ENCODE data around the gene DGKB. TPM values are rescaled to one million over a fixed set of nuclear protein-coding genes. Genes with fewer than 3 reads are reported as not detected.

The DGKB gene
- total and polyA plus RNA-seq, 8 donors, result 0.20 to 260 (median 3.2) TPM; not detected in 4

DNA sequence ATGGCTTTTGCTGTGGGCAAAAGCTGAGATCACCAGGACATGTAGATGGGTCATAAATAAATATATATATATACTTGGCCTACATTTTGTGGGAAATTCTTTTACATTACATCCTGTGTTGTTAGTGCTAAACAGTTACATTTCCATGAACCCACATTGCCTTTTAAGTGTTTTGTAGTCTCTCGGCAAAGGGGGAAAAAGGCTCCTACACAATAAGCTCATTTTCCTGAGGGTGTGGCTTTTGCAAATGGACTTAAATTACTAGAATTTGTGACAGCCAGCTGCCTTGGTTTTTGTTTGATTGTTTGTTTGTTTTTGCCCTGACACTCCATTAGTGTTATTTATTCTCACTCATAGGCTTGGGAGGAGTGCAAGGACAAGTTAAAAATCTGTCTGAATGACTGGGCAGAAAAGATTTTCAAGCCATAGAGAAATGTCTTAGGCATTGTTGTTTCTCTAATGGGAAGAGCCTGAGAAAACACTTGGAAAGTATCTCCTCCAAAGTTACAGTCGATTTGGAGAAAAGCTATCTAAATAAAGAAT lies 128.8 kb downstream of the DGKB start:
- Histone ChIP-seq H3K9me3 (peaks cover 4 to 21% (median 11%) of the 10 kb centered on the region in 4 donors), H3K27me3 (no peaks in the 10 kb centered on the region), H3K4me3 (no peak overlapping the region), H3K4me1 (no peaks in the 10 kb centered on the region), H3K27ac (no peak overlapping the region), H3K36me3 (no peaks in the 10 kb centered on the region)
- DNase-seq, result no peak
- 66 to 73% (median 68%) methylated on average over 2 of the region's 2 CpGs for WGBS, 5 donors
- intact Hi-C loops (cut with DNase I; ENCODE audit: low total_unique reads), result no loop called here
- TF ChIP-seq POLR2AphosphoS5 (IDR thresholded peaks at IDR 0.05) (no peak), POLR2A (IDR thresholded peaks at IDR 0.05) (no peak), EP300 (IDR thresholded peaks at IDR 0.05) (no peak)
- TF ChIP-seq, protein P1, sequence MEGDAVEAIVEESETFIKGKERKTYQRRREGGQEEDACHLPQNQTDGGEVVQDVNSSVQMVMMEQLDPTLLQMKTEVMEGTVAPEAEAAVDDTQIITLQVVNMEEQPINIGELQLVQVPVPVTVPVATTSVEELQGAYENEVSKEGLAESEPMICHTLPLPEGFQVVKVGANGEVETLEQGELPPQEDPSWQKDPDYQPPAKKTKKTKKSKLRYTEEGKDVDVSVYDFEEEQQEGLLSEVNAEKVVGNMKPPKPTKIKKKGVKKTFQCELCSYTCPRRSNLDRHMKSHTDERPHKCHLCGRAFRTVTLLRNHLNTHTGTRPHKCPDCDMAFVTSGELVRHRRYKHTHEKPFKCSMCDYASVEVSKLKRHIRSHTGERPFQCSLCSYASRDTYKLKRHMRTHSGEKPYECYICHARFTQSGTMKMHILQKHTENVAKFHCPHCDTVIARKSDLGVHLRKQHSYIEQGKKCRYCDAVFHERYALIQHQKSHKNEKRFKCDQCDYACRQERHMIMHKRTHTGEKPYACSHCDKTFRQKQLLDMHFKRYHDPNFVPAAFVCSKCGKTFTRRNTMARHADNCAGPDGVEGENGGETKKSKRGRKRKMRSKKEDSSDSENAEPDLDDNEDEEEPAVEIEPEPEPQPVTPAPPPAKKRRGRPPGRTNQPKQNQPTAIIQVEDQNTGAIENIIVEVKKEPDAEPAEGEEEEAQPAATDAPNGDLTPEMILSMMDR (IDR thresholded peaks at IDR 0.05), result no peak

DNA sequence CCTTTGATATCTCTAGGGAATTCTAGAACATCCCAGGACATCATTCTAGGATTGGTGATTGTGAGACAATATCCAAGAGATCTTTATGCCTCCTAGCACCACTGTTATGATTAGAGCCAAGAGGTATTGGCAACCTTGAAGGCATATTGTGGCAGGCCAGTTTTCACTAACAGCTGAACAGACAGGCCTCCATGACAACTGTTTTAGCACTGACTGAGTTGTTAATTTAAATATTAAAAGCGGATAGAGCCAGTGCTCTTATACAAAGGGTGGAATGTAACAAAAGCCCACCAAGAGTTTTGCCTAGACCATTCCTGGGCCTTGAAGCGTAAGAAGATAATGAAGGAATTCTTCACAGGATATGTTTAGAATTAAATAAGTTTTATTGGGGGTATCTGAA lies 131.9 kb downstream of the DGKB start:
- Histone ChIP-seq H3K27me3 (no peaks in the 10 kb centered on the region), H3K9me3 (peaks cover 0 to 2% (median under 1%) of the 10 kb centered on the region in 4 donors), H3K4me3 (no peak overlapping the region), H3K27ac (no peak overlapping the region), H3K4me1 (no peaks in the 10 kb centered on the region), H3K36me3 (no peaks in the 10 kb centered on the region)
- no peak for TF ChIP-seq POLR2AphosphoS5 (IDR thresholded peaks at IDR 0.05)
- TF ChIP-seq POLR2A (IDR thresholded peaks at IDR 0.05), result no peak
- TF ChIP-seq EP300 (IDR thresholded peaks at IDR 0.05), result no peak
- TF ChIP-seq, protein P1 (IDR thresholded peaks at IDR 0.05), result no peak
- WGBS, 5 donors, result 83 to 92% (median 92%) methylated on average over 2 of the region's 2 CpGs
- intact Hi-C loops (cut with DNase I; ENCODE audit: low total_unique reads), result no loop called here
- no peak for DNase-seq

DNA sequence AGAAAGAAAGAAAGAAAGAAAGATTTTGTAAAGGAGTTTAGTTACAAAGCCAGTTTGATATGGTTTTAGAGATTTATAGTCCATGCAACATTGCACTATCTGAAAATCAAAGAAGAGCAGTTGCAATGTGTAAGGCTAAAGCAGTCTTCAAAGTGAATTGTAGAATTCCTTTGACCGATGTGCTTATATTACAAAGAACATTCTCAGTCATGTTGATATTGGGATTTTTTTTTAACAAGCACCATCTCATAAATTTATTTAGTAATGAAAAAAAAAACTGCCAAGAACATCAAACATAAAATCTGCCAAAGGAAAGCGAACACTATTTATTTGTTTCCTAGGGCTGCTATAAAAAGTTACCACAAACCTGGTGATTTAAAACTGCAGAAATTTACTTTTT lies 133.3 kb downstream of the DGKB start:
- H3K4me3 ChIP-seq, result no peak overlapping the region
- DNase-seq, result no peak
- no peaks in the 10 kb centered on the region for H3K4me1 ChIP-seq
- intact Hi-C loops (cut with DNase I; ENCODE audit: low total_unique reads), result no loop called here
- H3K36me3 ChIP-seq, result no peaks in the 10 kb centered on the region
- H3K27me3 ChIP-seq, result no peaks in the 10 kb centered on the region
- TF ChIP-seq POLR2AphosphoS5 (IDR thresholded peaks at IDR 0.05) (no peak), POLR2A (IDR thresholded peaks at IDR 0.05) (no peak), EP300 (IDR thresholded peaks at IDR 0.05) (no peak)
- TF ChIP-seq, protein P1 (IDR thresholded peaks at IDR 0.05), result no peak
- H3K9me3 ChIP-seq, result no peaks in the 10 kb centered on the region
- WGBS, 5 donors, result 74 to 83% (median 76%) methylated on average over 2 of the region's 2 CpGs
- no peak overlapping the region for H3K27ac ChIP-seq

DNA sequence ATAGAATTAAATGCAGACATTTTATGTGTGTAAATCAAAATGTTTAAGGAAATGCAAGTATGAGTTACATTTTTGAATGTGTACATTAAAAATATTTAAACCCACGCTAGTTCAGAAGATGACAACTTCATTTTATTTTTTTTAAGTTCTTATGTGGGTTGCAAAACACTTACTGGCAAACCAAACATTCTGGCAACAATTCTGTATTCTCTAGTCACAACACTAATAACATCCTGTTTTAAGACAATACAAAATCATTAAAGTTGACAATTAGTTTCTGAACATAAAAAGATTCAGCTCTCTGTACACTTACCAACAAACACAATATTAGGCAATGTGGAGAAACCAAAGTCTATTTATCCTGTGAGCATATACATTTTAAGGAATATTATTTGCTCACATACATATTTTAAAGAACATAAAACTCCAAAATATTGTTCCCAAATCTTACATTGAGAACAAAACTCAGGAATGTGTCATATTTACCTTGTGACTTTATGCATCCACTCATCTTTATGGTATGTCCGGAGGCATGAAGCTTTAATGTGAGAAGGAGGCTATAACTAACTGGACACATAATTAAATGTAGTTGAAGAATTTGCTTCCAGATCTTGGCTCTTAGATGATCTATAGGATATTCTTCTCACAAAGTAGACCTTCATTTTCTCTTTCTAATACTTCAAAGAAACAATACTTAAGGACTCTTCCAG lies 134.7 kb downstream of the DGKB start:
- H3K4me1 ChIP-seq, result no peaks in the 10 kb centered on the region
- intact Hi-C loops (cut with DNase I; ENCODE audit: low total_unique reads), result no loop called here
- H3K9me3 ChIP-seq, result no peaks in the 10 kb centered on the region
- TF ChIP-seq POLR2A (IDR thresholded peaks at IDR 0.05) (no peak), EP300 (IDR thresholded peaks at IDR 0.05) (no peak), POLR2AphosphoS5 (IDR thresholded peaks at IDR 0.05) (no peak)
- TF ChIP-seq, protein P1 (IDR thresholded peaks at IDR 0.05), result no peak
- no peaks in the 10 kb centered on the region for H3K27me3 ChIP-seq
- no peak for DNase-seq
- no peaks in the 10 kb centered on the region for H3K36me3 ChIP-seq
- 80 to 91% (median 89%) methylated on average over 2 of the region's 2 CpGs for WGBS, 5 donors
- H3K27ac ChIP-seq, result no peak overlapping the region
- H3K4me3 ChIP-seq, result no peak overlapping the region

Measured in stomach (tissue), 9 donors.